Parathyroid adenoma (tissue), 2 donors: ENCODE data around the gene POU6F2.

Experiments
- H2AFZ ChIP-seq: fragments of 300-600 bp; sonication (generic); one replicate; pipeline ENCODE4 v1.7.0; 2017; ENCODE audit warnings: antibody characterized with exemption, mild to moderate bottlenecking
- H3K27ac ChIP-seq: fragments of 300-600 bp; sonication (generic); one replicate; pipeline ENCODE4 v1.7.0; 2017
- H3K27me3 ChIP-seq: fragments of 300-600 bp; sonication (generic); one replicate; pipeline ENCODE4 v1.7.0; 2017; ENCODE audit warnings: low read length; ENCODE audit not compliant: control insufficient read depth, insufficient read depth
- H3K36me3 ChIP-seq: fragments of 300-600 bp; sonication (generic); one replicate; pipeline ENCODE4 v1.7.0; 2017; ENCODE audit warnings: low read length; ENCODE audit not compliant: control insufficient read depth, insufficient read depth
- H3K4me1 ChIP-seq: fragments of 300-600 bp; sonication (generic); one replicate; pipeline ENCODE4 v1.7.0; 2017; ENCODE audit warnings: control low read depth
- H3K4me2 ChIP-seq: fragments of 300-600 bp; sonication (generic); one replicate; pipeline ENCODE4 v1.7.0; 2017; ENCODE audit warnings: low read length
- H3K4me3 ChIP-seq: fragments of 300-600 bp; sonication (generic); one replicate; pipeline ENCODE4 v1.7.0; 2017; ENCODE audit warnings: low read depth, low read length
- H3K79me2 ChIP-seq: fragments of 300-600 bp; sonication (generic); one replicate; pipeline ENCODE4 v1.7.0; 2017; ENCODE audit warnings: control low read depth
- H3K9ac ChIP-seq: fragments of 300-600 bp; sonication (generic); one replicate; pipeline ENCODE4 v1.7.0; 2017; ENCODE audit warnings: mild to moderate bottlenecking
- H3K9me3 ChIP-seq: fragments of 300-600 bp; sonication (generic); one replicate; pipeline ENCODE4 v1.7.0; 2017; ENCODE audit warnings: low read length; ENCODE audit not compliant: control insufficient read depth
- CTCF ChIP-seq: fragments of 300-600 bp; sonication (generic); IDR thresholded peaks from one replicate; pipeline ENCODE4 v1.7.0; 2017; ENCODE audit warnings: antibody characterized with exemption, mild to moderate bottlenecking
- donor health status: primary hyperparathyroidism.

The POU6F2 gene

GRCh38 chr7:39035903-39036302, 58.2 kb downstream of the POU6F2 start:
- H3K4me3 ChIP-seq: no peak overlapping the region
- H3K36me3 ChIP-seq: no peaks in the 10 kb centered on the region
- no peaks in the 10 kb centered on the region for H3K4me1 ChIP-seq
- no peaks in the 10 kb centered on the region for H3K27me3 ChIP-seq
- no peak overlapping the region for H3K9ac ChIP-seq
- H3K4me2 ChIP-seq: no peak overlapping the region
- H3K9me3 ChIP-seq: no peaks in the 10 kb centered on the region
- H3K27ac ChIP-seq: no peak overlapping the region
- no peaks in the 10 kb centered on the region for H3K79me2 ChIP-seq
- no peak overlapping the region for H2AFZ ChIP-seq
- no peak for TF ChIP-seq CTCF

GRCh38 chr7:39042670-39043069, 65.0 kb downstream of the POU6F2 start:
- Histone ChIP-seq H3K9ac (no peak overlapping the region), H3K27ac (no peak overlapping the region), H3K4me1 (no peaks in the 10 kb centered on the region), H3K79me2 (no peaks in the 10 kb centered on the region), H3K4me2 (no peak overlapping the region), H3K9me3 (no peaks in the 10 kb centered on the region), H3K4me3 (no peak overlapping the region), H3K27me3 (no peaks in the 10 kb centered on the region), H3K36me3 (no peaks in the 10 kb centered on the region), H2AFZ (no peak overlapping the region)
- no peak for TF ChIP-seq CTCF

GRCh38 chr7:39043531-39043930, 65.8 kb downstream of the POU6F2 start:
- no peaks in the 10 kb centered on the region for H3K79me2 ChIP-seq
- TF ChIP-seq CTCF: no peak
- H2AFZ ChIP-seq: no peak overlapping the region
- H3K9ac ChIP-seq: no peak overlapping the region
- H3K9me3 ChIP-seq: no peaks in the 10 kb centered on the region
- H3K36me3 ChIP-seq: no peaks in the 10 kb centered on the region
- no peak overlapping the region for H3K4me3 ChIP-seq
- no peak overlapping the region for H3K27ac ChIP-seq
- H3K27me3 ChIP-seq: no peaks in the 10 kb centered on the region
- no peaks in the 10 kb centered on the region for H3K4me1 ChIP-seq
- no peak overlapping the region for H3K4me2 ChIP-seq

GRCh38 chr7:39044489-39044888, 66.8 kb downstream of the POU6F2 start:
- H3K4me1 ChIP-seq: no peaks in the 10 kb centered on the region
- no peaks in the 10 kb centered on the region for H3K9me3 ChIP-seq
- no peak overlapping the region for H3K4me3 ChIP-seq
- TF ChIP-seq CTCF: no peak
- H3K9ac ChIP-seq: no peak overlapping the region
- H3K27me3 ChIP-seq: no peaks in the 10 kb centered on the region
- no peaks in the 10 kb centered on the region for H3K36me3 ChIP-seq
- H3K27ac ChIP-seq: no peak overlapping the region
- no peaks in the 10 kb centered on the region for H3K79me2 ChIP-seq
- H2AFZ ChIP-seq: no peak overlapping the region
- no peak overlapping the region for H3K4me2 ChIP-seq

- no peaks in the 10 kb centered on the region for H3K4me1 ChIP-seq
- no peak overlapping the region for H3K27ac ChIP-seq
- no peaks in the 10 kb centered on the region for H3K27me3 ChIP-seq
Observed at GRCh38 chr7:39045231-39045630, 67.5 kb downstream of the POU6F2 start.

More at GRCh38 chr7:39045231-39045630, 67.5 kb downstream of the POU6F2 start:
- no peak overlapping the region for H3K4me2 ChIP-seq
- H2AFZ ChIP-seq: no peak overlapping the region
- no peak overlapping the region for H3K9ac ChIP-seq
- TF ChIP-seq CTCF: no peak
- no peaks in the 10 kb centered on the region for H3K36me3 ChIP-seq
- H3K79me2 ChIP-seq: no peaks in the 10 kb centered on the region
- no peak overlapping the region for H3K4me3 ChIP-seq
- H3K9me3 ChIP-seq: no peaks in the 10 kb centered on the region
